Measurements from ENCODE around the gene C5orf15.
"Not testable (repeated sequence)": the region's sequence is repeated elsewhere in the genome, so short reads cannot be mapped to it uniquely, and the experiment has no call there.

The C5orf15 gene

GRCh38 chr5:133935991-133936650, 32.3 kb downstream of the C5orf15 start:
- DNase-seq = not testable (repeated sequence)

GRCh38 chr5:133935667-133935940, 32.8 kb downstream of the C5orf15 start:
- no peak for DNase-seq

GRCh38 chr5:133934822-133935666, 33.4 kb downstream of the C5orf15 start:
- no peak for DNase-seq

GRCh38 chr5:133934311-133934710, 34.1 kb downstream of the C5orf15 start:
- DNase-seq = no peak

GRCh38 chr5:133933670-133934295, 34.6 kb downstream of the C5orf15 start:
- DNase-seq = no peak

- DNase-seq = no peak
Measured at GRCh38 chr5:133933169-133933509, 35.3 kb downstream of the C5orf15 start.

GRCh38 chr5:133932441-133933168, 35.8 kb downstream of the C5orf15 start:
- DNase-seq = no peak

- DNase-seq = no peak
Measured at GRCh38 chr5:133931546-133931945, 36.9 kb downstream of the C5orf15 start.

- DNase-seq = no peak
Measured at GRCh38 chr5:133930813-133931090, 37.7 kb downstream of the C5orf15 start.

- peak; percentile 31 for DNase-seq
Measured at GRCh38 chr5:133930061-133930812, 38.2 kb downstream of the C5orf15 start.

GRCh38 chr5:133928587-133929393, 39.6 kb downstream of the C5orf15 start:
- DNase-seq = no peak

- no peak for DNase-seq
Measured at GRCh38 chr5:133927300-133928180, 40.9 kb downstream of the C5orf15 start.

- no peak for DNase-seq
Measured at GRCh38 chr5:133926489-133927299, 41.7 kb downstream of the C5orf15 start.

- DNase-seq = no peak
Measured at GRCh38 chr5:133925866-133926488, 42.4 kb downstream of the C5orf15 start.

- DNase-seq = no peak
Measured at GRCh38 chr5:133925269-133925668, 43.2 kb downstream of the C5orf15 start.

- DNase-seq = no peak
Measured at GRCh38 chr5:133924221-133924920, 44.1 kb downstream of the C5orf15 start.

- DNase-seq = no peak
Measured at GRCh38 chr5:133921979-133922378, 46.4 kb downstream of the C5orf15 start.

- DNase-seq = no peak
Measured at GRCh38 chr5:133921069-133921468, 47.4 kb downstream of the C5orf15 start.

Data from activated effector memory CD4-positive, alpha-beta T cell treated with Interleukin-2 at 50 U/mL for 16 hours (primary cell).